GM12872 (cell line): ENCODE data around the gene ATP1A1.

Source experiments
- CTCF ChIP-seq: IDR thresholded peaks from 3 replicates; pipeline ENCODE4 v1.5.1; 2011; ENCODE audit warnings: low read depth, mild to moderate bottlenecking, low read length, moderate library complexity; ENCODE audit not compliant: insufficient read depth

The ATP1A1 gene

GRCh38 chr1:116362050-116362449, 11.0 kb upstream of the ATP1A1 start:
- TF ChIP-seq CTCF = no peak

- TF ChIP-seq CTCF = no peak
Measured at GRCh38 chr1:116365353-116365780, 7.7 kb upstream of the ATP1A1 start.

GRCh38 chr1:116365857-116366256, 7.2 kb upstream of the ATP1A1 start:
- no peak for TF ChIP-seq CTCF

GRCh38 chr1:116367256-116367945, 5.6 kb upstream of the ATP1A1 start:
- no peak for TF ChIP-seq CTCF

GRCh38 chr1:116368241-116368640, 4.8 kb upstream of the ATP1A1 start:
- no peak for TF ChIP-seq CTCF

GRCh38 chr1:116370181-116370580, 2.9 kb upstream of the ATP1A1 start:
- TF ChIP-seq CTCF = no peak

GRCh38 chr1:116371752-116372151, 1.3 kb upstream of the ATP1A1 start:
- no peak for TF ChIP-seq CTCF
